Caco-2 (cell line): ENCODE data around the gene SERINC2. TPM values are rescaled to one million over a fixed set of nuclear protein-coding genes. Genes with fewer than 3 reads are reported as not detected.
"Not testable (repeated sequence)": the region's sequence is repeated elsewhere in the genome, so short reads cannot be mapped to it uniquely, and the experiment has no call there.

Experiments
- BruUV-seq: library from RNA; stranded (reverse); fragments of 400-500 nt; replicated peaks from 2 replicates; lab custom pipeline; 2021; lab: Mats Ljungman, UMichigan
- CTCF ChIA-PET: fragments of 300-600 bp; sonication (Branson Sonifier 250); formaldehyde crosslinking; loops from one replicate; lab custom pipeline; 2022; ENCODE audit warnings: antibody characterized with exemption; lab: Charles Lee
- POLR2A ChIA-PET: fragments of 300-600 bp; sonication (Branson Sonifier 250); formaldehyde crosslinking; loops from one replicate; lab custom pipeline; 2022; ENCODE audit warnings: antibody characterized with exemption; lab: Charles Lee
- DNase-seq, 2 experiments: peaks; one replicate each; pipeline versions ENCODE4 v3.0.0 to v3.0.0-alpha.2; 2020 to 2022
- H3K27me3 ChIP-seq: replicated peaks from 2 replicates; pipeline ENCODE4 v1.6.0; 2011; ENCODE audit warnings: low read length; ENCODE audit not compliant: control insufficient read depth, insufficient read depth
- H3K36me3 ChIP-seq: 2 replicates; pipeline ENCODE4 v1.5.1; 2011; ENCODE audit warnings: low read length; ENCODE audit not compliant: control insufficient read depth, insufficient read depth
- H3K4me1 ChIP-seq: fragments of 250-450 bp; sonication (Bioruptor Pico); 2 replicates; pipeline ENCODE4 v1.5.1; 2020; ENCODE audit warnings: mild to moderate bottlenecking
- H3K4me3 ChIP-seq: 2 replicates; pipeline ENCODE4 v1.5.1; 2011; ENCODE audit warnings: low read depth, mild to moderate bottlenecking, control low read depth, low read length
- H3K9me3 ChIP-seq: fragments of 250-450 bp; sonication (Bioruptor Pico); 2 replicates; pipeline ENCODE4 v1.5.1; 2020; ENCODE audit warnings: mild to moderate bottlenecking, moderate library complexity
- H3K27ac Mint-ChIP-seq: one replicate; pipeline ENCODE4 v1.8.0; 2022; ENCODE audit warnings: mixed read lengths; ENCODE audit not compliant: unreplicated experiment
- H3K27me3 Mint-ChIP-seq: one replicate; pipeline ENCODE4 v1.8.0; 2022; ENCODE audit warnings: mixed read lengths; ENCODE audit not compliant: insufficient read depth, unreplicated experiment
- H3K36me3 Mint-ChIP-seq: one replicate; pipeline ENCODE4 v1.8.0; 2022; ENCODE audit warnings: mild to moderate bottlenecking, mixed read lengths; ENCODE audit not compliant: insufficient read depth, unreplicated experiment
- H3K4me1 Mint-ChIP-seq: one replicate; pipeline ENCODE4 v1.8.0; 2022; ENCODE audit warnings: low read depth, mixed read lengths; ENCODE audit not compliant: unreplicated experiment
- H3K4me3 Mint-ChIP-seq: one replicate; pipeline ENCODE4 v1.8.0; 2022; ENCODE audit warnings: mild to moderate bottlenecking, moderate library complexity, mixed read lengths; ENCODE audit not compliant: unreplicated experiment
- H3K9me3 Mint-ChIP-seq: one replicate; pipeline ENCODE4 v1.8.0; 2022; ENCODE audit warnings: mixed read lengths; ENCODE audit not compliant: unreplicated experiment
- CTCF ChIP-seq, 2 experiments: fragments of 200-600 bp in 1 of 2; IDR thresholded peaks; 1 replicate in 1 of 2; 2 replicates in 1 of 2; pipeline versions ENCODE4 v1.5.1 to v1.8.0; 2011 to 2022; ENCODE audit warnings: antibody characterized with exemption in 1 of 2, control low read depth in 1 of 2, inconsistent platforms in 1 of 2, low read depth in 1 of 2, low read length in 1 of 2, mild to moderate bottlenecking in 1 of 2, moderate library complexity in 1 of 2; ENCODE audit not compliant: insufficient read depth in 1 of 2, severe bottlenecking in 1 of 2, unreplicated experiment in 1 of 2
- intact Hi-C: fragments of 100-400 bp; cut with micrococcal nuclease; formaldehyde crosslinking; loops from one replicate; pipeline ENCODE4 v1.10.0; 2022; ENCODE audit not compliant: unreplicated experiment
- total RNA-seq: library from RNA; stranded (reverse); gene quantifications from 2 replicates; pipeline ENCODE4 v1.2.3, GENCODE V29; 2022

SERINC2 gene
- total RNA-seq, 1 experiment from 2014 or later = 30.0 TPM

GRCh38 chr1:31470794-31471315 is 57.8 kb downstream of the SERINC2 start:
- Mint-ChIP-seq H3K27ac (no peak overlapping the region), H3K36me3 (no peaks in the 10 kb centered on the region), H3K4me3 (no peak overlapping the region), H3K27me3 (no peaks in the 10 kb centered on the region), H3K9me3 (peaks cover 20% of the 10 kb centered on the region), H3K4me1 (peaks cover 13% of the 10 kb centered on the region)
- intact Hi-C loops = no loop called here
- no peaks in the 10 kb centered on the region for H3K36me3 ChIP-seq
- peaks cover 7% of the 10 kb centered on the region; the same call in 1 of the 2 replicates for H3K4me1 ChIP-seq
- no peak overlapping the region for H3K4me3 ChIP-seq
- BruUV-seq = TSS peak; percentile 32
- no peak for DNase-seq
- H3K9me3 ChIP-seq = no peaks in the 10 kb centered on the region
- TF ChIP-seq CTCF (IDR thresholded peaks at IDR 0.05; ENCODE audit: insufficient read depth in 1 of 2, low read depth in 1 of 2, low read length in 1 of 2, severe bottlenecking in 1 of 2, unreplicated experiment in 1 of 2) = no peak
- POLR2A ChIA-PET = no interaction called here
- CTCF ChIA-PET = no interaction called here
- H3K27me3 ChIP-seq = no peaks in the 10 kb centered on the region

GRCh38 chr1:31471452-31472313 is 58.7 kb downstream of the SERINC2 start:
- H3K4me1 Mint-ChIP-seq = peaks cover 13% of the 10 kb centered on the region
- CTCF ChIA-PET = interaction anchor here (1.0 kb wide), 1 partner anchor 78 kb away, joined by 5 read pairs; no protein-coding TSS in a partner anchor
- H3K4me3 Mint-ChIP-seq, intact Hi-C loops, H3K27me3 ChIP-seq, H3K36me3 Mint-ChIP-seq, H3K27me3 Mint-ChIP-seq, H3K9me3 ChIP-seq, H3K4me3 ChIP-seq, H3K36me3 ChIP-seq, H3K4me1 ChIP-seq, POLR2A ChIA-PET: not testable (repeated sequence)
- H3K9me3 Mint-ChIP-seq = peaks cover 24% of the 10 kb centered on the region
- TSS peak; percentile 57 for BruUV-seq
- H3K27ac Mint-ChIP-seq = peak overlapping the region; percentile 59
- DNase-seq = peak; percentile 48 to 59

- H3K9me3 ChIP-seq, DNase-seq, H3K4me1 ChIP-seq, POLR2A ChIA-PET, H3K36me3 ChIP-seq, H3K36me3 Mint-ChIP-seq, H3K27me3 Mint-ChIP-seq, H3K4me3 Mint-ChIP-seq, H3K27me3 ChIP-seq, intact Hi-C loops, BruUV-seq, H3K4me3 ChIP-seq: not testable (repeated sequence)
- peaks cover 23% of the 10 kb centered on the region for H3K9me3 Mint-ChIP-seq
- peaks cover 13% of the 10 kb centered on the region for H3K4me1 Mint-ChIP-seq
- H3K27ac Mint-ChIP-seq = peak overlapping the region; percentile 59
- CTCF ChIA-PET = interaction anchor here (1.0 kb wide), 1 partner anchor 77 kb away, joined by 5 read pairs; no protein-coding TSS in a partner anchor
Observed at GRCh38 chr1:31472314-31472651, 59.3 kb downstream of the SERINC2 start.

- BruUV-seq = not testable (repeated sequence)
Observed at GRCh38 chr1:31472673-31473072, 59.7 kb downstream of the SERINC2 start.

GRCh38 chr1:31473508-31473907 is 60.5 kb downstream of the SERINC2 start:
- H3K4me3 ChIP-seq, H3K4me1 ChIP-seq, H3K4me3 Mint-ChIP-seq, H3K36me3 Mint-ChIP-seq, CTCF ChIA-PET, BruUV-seq, intact Hi-C loops, H3K27me3 ChIP-seq, POLR2A ChIA-PET, H3K9me3 ChIP-seq, H3K36me3 ChIP-seq, DNase-seq, H3K27me3 Mint-ChIP-seq, H3K27ac Mint-ChIP-seq: not testable (repeated sequence)
- Mint-ChIP-seq H3K4me1 (peaks cover 13% of the 10 kb centered on the region), H3K9me3 (peaks cover 23% of the 10 kb centered on the region)

More at GRCh38 chr1:31472673-31473072, 59.7 kb downstream of the SERINC2 start:
- H3K36me3 ChIP-seq, H3K27me3 ChIP-seq, H3K4me3 ChIP-seq, H3K27me3 Mint-ChIP-seq, CTCF ChIA-PET, H3K27ac Mint-ChIP-seq, POLR2A ChIA-PET, H3K9me3 ChIP-seq, H3K36me3 Mint-ChIP-seq, H3K4me3 Mint-ChIP-seq, intact Hi-C loops, DNase-seq, H3K4me1 ChIP-seq: not testable (repeated sequence)
- peaks cover 23% of the 10 kb centered on the region for H3K9me3 Mint-ChIP-seq
- H3K4me1 Mint-ChIP-seq = peaks cover 13% of the 10 kb centered on the region

GRCh38 chr1:31474567-31474966 is 61.6 kb downstream of the SERINC2 start:
- H3K27me3 ChIP-seq, H3K36me3 ChIP-seq, H3K27me3 Mint-ChIP-seq, H3K9me3 ChIP-seq, intact Hi-C loops, H3K36me3 Mint-ChIP-seq, H3K4me3 ChIP-seq, H3K4me1 ChIP-seq, H3K4me3 Mint-ChIP-seq, DNase-seq, BruUV-seq, CTCF ChIA-PET, POLR2A ChIA-PET, H3K27ac Mint-ChIP-seq: not testable (repeated sequence)
- Mint-ChIP-seq H3K4me1 (peaks cover 13% of the 10 kb centered on the region), H3K9me3 (peaks cover 19% of the 10 kb centered on the region)
